T-helper 17 cell (primary cell): Measurements from ENCODE around the gene NRGN. TPM values are rescaled to one million over a fixed set of nuclear protein-coding genes. Genes with fewer than 3 reads are reported as not detected.

Experiments
- ATAC-seq: fragments of 150-1000 bp; cut with Tn5 transposase; 2 replicates; pipeline ENCODE4 v1.10.0; 2021; ENCODE audit warnings: mild to moderate bottlenecking, moderate library complexity
- DNase-seq, 3 donors: peaks; one replicate each; pipeline versions ENCODE4 v3.0.0 to v3.0.0-alpha.2; 2020 to 2021
- H3K9me3 ChIP-seq: one replicate; pipeline ENCODE4 v1.7.0; 2013; ENCODE audit warnings: low read length, mild to moderate bottlenecking; ENCODE audit not compliant: control insufficient read depth, poor library complexity, severe bottlenecking
- H3K27ac Mint-ChIP-seq: one replicate; pipeline ENCODE4 v1.8.0; 2022; ENCODE audit warnings: mild to moderate bottlenecking, moderate library complexity, mixed read lengths
- H3K27me3 Mint-ChIP-seq: one replicate; pipeline ENCODE4 v1.8.0; 2022; ENCODE audit warnings: mixed read lengths
- H3K36me3 Mint-ChIP-seq: one replicate; pipeline ENCODE4 v1.8.0; 2022; ENCODE audit warnings: low read depth, mixed read lengths
- H3K4me1 Mint-ChIP-seq: one replicate; pipeline ENCODE4 v1.8.0; 2022; ENCODE audit warnings: mild to moderate bottlenecking, mixed read lengths
- H3K4me3 Mint-ChIP-seq: one replicate; pipeline ENCODE4 v1.8.0; 2022; ENCODE audit warnings: mild to moderate bottlenecking, moderate library complexity, mixed read lengths
- total RNA-seq, 4 donors: library from RNA in 2 of 4; stranded (reverse) in 2 of 4; gene quantifications; one replicate each; pipeline ENCODE4 v1.2.3 and lab custom pipeline; 2022 to 2026

Gene NRGN
- total RNA-seq (100 to 1,000 TPM in 1 of 2 donors, 10 to 100 TPM in 1; 20.8 to 614 TPM), total RNA-seq (lab: John Stamatoyannopoulos, UW) (0 reads per million in 2 donors)

- Mint-ChIP-seq H3K27me3 (peaks cover 13% of the 10 kb centered on the region), H3K27ac (peak within 1 kb of the TSS; percentile 54), H3K4me3 (peak within 1 kb of the TSS; percentile 91)
Observed at GRCh38 chr11:124739479-124740276, at the start of gene NRGN. NRGN (plus strand) TSS chr11:124739942; CDS start chr11:124740085, 143 bp downstream.

GRCh38 chr11:124693142-124693541 lies 46.6 kb upstream of the NRGN start:
- H3K9me3 ChIP-seq: no peaks in the 10 kb centered on the region
- H3K27me3 Mint-ChIP-seq: no peaks in the 10 kb centered on the region
- H3K4me3 Mint-ChIP-seq: no peak overlapping the region
- H3K27ac Mint-ChIP-seq: no peak overlapping the region
- no peaks in the 10 kb centered on the region for H3K4me1 Mint-ChIP-seq
- ATAC-seq (no peak), DNase-seq (no peak)
- peaks cover 2% of the 10 kb centered on the region for H3K36me3 Mint-ChIP-seq

More at GRCh38 chr11:124739479-124740276, at the start of gene NRGN:
- Mint-ChIP-seq H3K4me1 (peaks cover 26% of the 10 kb centered on the region), H3K36me3 (no peaks in the 10 kb centered on the region)
- H3K9me3 ChIP-seq: no peaks in the 10 kb centered on the region
- peak; percentile 71 to 78 (median 77) for DNase-seq
- ATAC-seq: peak; percentile 93

- H3K27ac Mint-ChIP-seq: no peak overlapping the region
- H3K9me3 ChIP-seq: no peaks in the 10 kb centered on the region
- H3K4me3 Mint-ChIP-seq: no peak overlapping the region
- H3K36me3 Mint-ChIP-seq: peaks cover 2% of the 10 kb centered on the region
- ATAC-seq (no peak), DNase-seq (no peak)
- H3K27me3 Mint-ChIP-seq: no peaks in the 10 kb centered on the region
- H3K4me1 Mint-ChIP-seq: no peaks in the 10 kb centered on the region
Observed at GRCh38 chr11:124699547-124699946, 40.2 kb upstream of the NRGN start.

- H3K36me3 Mint-ChIP-seq: peaks cover 2% of the 10 kb centered on the region
- DNase-seq: no peak
- no peak overlapping the region for H3K4me3 Mint-ChIP-seq
- H3K9me3 ChIP-seq: no peaks in the 10 kb centered on the region
- H3K27ac Mint-ChIP-seq: no peak overlapping the region
- H3K4me1 Mint-ChIP-seq: no peaks in the 10 kb centered on the region
- H3K27me3 Mint-ChIP-seq: no peaks in the 10 kb centered on the region
- ATAC-seq: no peak
Observed at GRCh38 chr11:124700028-124700427, 39.7 kb upstream of the NRGN start.

- H3K9me3 ChIP-seq: peaks cover 2% of the 10 kb centered on the region
- Mint-ChIP-seq H3K36me3 (peaks cover 3% of the 10 kb centered on the region), H3K4me1 (no peaks in the 10 kb centered on the region), H3K4me3 (no peak overlapping the region), H3K27ac (no peak overlapping the region), H3K27me3 (no peaks in the 10 kb centered on the region)
- DNase-seq (no peak), ATAC-seq (no peak)
Observed at GRCh38 chr11:124707829-124708228, 31.9 kb upstream of the NRGN start.

- Mint-ChIP-seq H3K27me3 (peaks cover 35% of the 10 kb centered on the region), H3K27ac (peak overlapping the region; percentile 59), H3K4me3 (no peak overlapping the region), H3K4me1 (peaks cover under 1% of the 10 kb centered on the region), H3K36me3 (peaks cover 5% of the 10 kb centered on the region)
- ATAC-seq (no peak), DNase-seq (no peak)
- H3K9me3 ChIP-seq: peaks cover 4% of the 10 kb centered on the region
Observed at GRCh38 chr11:124712392-124712791, 27.4 kb upstream of the NRGN start.

- H3K9me3 ChIP-seq: peaks cover 2% of the 10 kb centered on the region
- Mint-ChIP-seq H3K27ac (no peak overlapping the region), H3K27me3 (peaks cover 67% of the 10 kb centered on the region), H3K4me3 (peak overlapping the region; percentile 25), H3K4me1 (peaks cover 12% of the 10 kb centered on the region), H3K36me3 (peaks cover 3% of the 10 kb centered on the region)
- DNase-seq (no peak), ATAC-seq (no peak)
Observed at GRCh38 chr11:124716591-124716990, 23.2 kb upstream of the NRGN start.

GRCh38 chr11:124717421-124717785 lies 22.3 kb upstream of the NRGN start:
- no peak for ATAC-seq
- H3K4me3 Mint-ChIP-seq: peak overlapping the region; percentile 87
- H3K4me1 Mint-ChIP-seq: peaks cover 17% of the 10 kb centered on the region
- H3K36me3 Mint-ChIP-seq: peaks cover 3% of the 10 kb centered on the region
- H3K27me3 Mint-ChIP-seq: peaks cover 75% of the 10 kb centered on the region
- DNase-seq: no peak
- peaks cover 2% of the 10 kb centered on the region for H3K9me3 ChIP-seq
- peak overlapping the region; percentile 79 for H3K27ac Mint-ChIP-seq

- H3K27me3 Mint-ChIP-seq: peaks cover 80% of the 10 kb centered on the region
- H3K9me3 ChIP-seq: peaks cover 1% of the 10 kb centered on the region
- peak in 1 of 3 donors; percentile 13 for DNase-seq
- H3K4me3 Mint-ChIP-seq: peak overlapping the region; percentile 87
- peak; percentile 80 for ATAC-seq
- H3K4me1 Mint-ChIP-seq: peaks cover 23% of the 10 kb centered on the region
- H3K27ac Mint-ChIP-seq: peak overlapping the region; percentile 79
- peaks cover 2% of the 10 kb centered on the region for H3K36me3 Mint-ChIP-seq
Observed at GRCh38 chr11:124717786-124718651, 21.7 kb upstream of the NRGN start.

- no peak for DNase-seq
- H3K9me3 ChIP-seq: no peaks in the 10 kb centered on the region
- no peaks in the 10 kb centered on the region for H3K36me3 Mint-ChIP-seq
- no peak for ATAC-seq
- H3K27ac Mint-ChIP-seq: no peak overlapping the region
- H3K4me3 Mint-ChIP-seq: peak overlapping the region; percentile 87
- peaks cover 76% of the 10 kb centered on the region for H3K27me3 Mint-ChIP-seq
- peaks cover 23% of the 10 kb centered on the region for H3K4me1 Mint-ChIP-seq
Observed at GRCh38 chr11:124718801-124719200, 20.9 kb upstream of the NRGN start.

GRCh38 chr11:124719534-124719933 lies 20.2 kb upstream of the NRGN start:
- peaks cover 76% of the 10 kb centered on the region for H3K27me3 Mint-ChIP-seq
- H3K4me3 Mint-ChIP-seq: no peak overlapping the region
- H3K27ac Mint-ChIP-seq: no peak overlapping the region

GRCh38 chr11:124722176-124722575 lies 17.6 kb upstream of the NRGN start:
- Mint-ChIP-seq H3K36me3 (peaks cover 2% of the 10 kb centered on the region), H3K27ac (no peak overlapping the region), H3K27me3 (peaks cover 76% of the 10 kb centered on the region), H3K4me1 (peaks cover 31% of the 10 kb centered on the region), H3K4me3 (no peak overlapping the region)
- DNase-seq (no peak), ATAC-seq (no peak)
- no peaks in the 10 kb centered on the region for H3K9me3 ChIP-seq

More at GRCh38 chr11:124719534-124719933, 20.2 kb upstream of the NRGN start:
- ATAC-seq (no peak), DNase-seq (no peak)
- H3K36me3 Mint-ChIP-seq: no peaks in the 10 kb centered on the region
- H3K9me3 ChIP-seq: no peaks in the 10 kb centered on the region
- H3K4me1 Mint-ChIP-seq: peaks cover 23% of the 10 kb centered on the region
